Measurements from ENCODE around the gene OLIG1. TPM values are rescaled to one million over a fixed set of nuclear protein-coding genes. Genes with fewer than 3 reads are reported as not detected.

OLIG1 gene
- polyA plus RNA-seq, 4 donors, result not detected

GRCh38 chr21:33070998-33071769 is 1.2 kb downstream of the OLIG1 start:
- H3K36me3 ChIP-seq (ENCODE audit: control insufficient read depth in 3 of 3, insufficient read depth in 2 of 3, low read depth in 1 of 3, low read length in 3 of 3), result no peaks in the 10 kb centered on the region
- no peak overlapping the region for H3K27ac ChIP-seq (ENCODE audit: low read depth in 1 of 3, low read length in 2 of 3)
- peaks cover 0 to 5% (median 4%) of the 10 kb centered on the region in 3 donors for H3K4me1 ChIP-seq (ENCODE audit: control insufficient read depth in 3 of 3, insufficient read depth in 2 of 3, low read depth in 1 of 3, low read length in 2 of 3)
- H3K4me3 ChIP-seq (ENCODE audit: low read depth in 1 of 3, low read length in 3 of 3), result peak overlapping the region in 1 of 3 donors; percentile 30
- 1 to 2% (median 2%) methylated on average over 50 to 69 of the region's 69 CpGs for WGBS, 3 donors
- peaks cover 20 to 87% (median 41%) of the 10 kb centered on the region in 3 donors for H3K27me3 ChIP-seq (ENCODE audit: control insufficient read depth in 3 of 3, insufficient read depth in 3 of 3, low read length in 3 of 3)
- FAIRE-seq (no peak), DNase-seq (peak in 1 of 2 donors; percentile 31)
- H3K9me3 ChIP-seq (ENCODE audit: control insufficient read depth in 2 of 2, insufficient read depth in 1 of 2, low read depth in 1 of 2, low read length in 1 of 2), result peaks cover 0 to 11% of the 10 kb centered on the region in 2 donors

GRCh38 chr21:33071770-33072306 is 1.9 kb downstream of the OLIG1 start:
- WGBS, 3 donors, result 2% methylated on average over 38 of the region's 38 CpGs
- H3K27ac ChIP-seq (ENCODE audit: low read depth in 1 of 3, low read length in 2 of 3), result no peak overlapping the region

GRCh38 chr21:33073636-33074035 is 3.7 kb downstream of the OLIG1 start:
- peaks cover 20 to 78% (median 32%) of the 10 kb centered on the region in 3 donors for H3K27me3 ChIP-seq (ENCODE audit: control insufficient read depth in 3 of 3, insufficient read depth in 3 of 3, low read length in 3 of 3)
- H3K4me3 ChIP-seq (ENCODE audit: low read depth in 1 of 3, low read length in 3 of 3), result no peak overlapping the region
- peaks cover 0 to 5% (median 4%) of the 10 kb centered on the region in 3 donors for H3K4me1 ChIP-seq (ENCODE audit: control insufficient read depth in 3 of 3, insufficient read depth in 2 of 3, low read depth in 1 of 3, low read length in 2 of 3)
- H3K9me3 ChIP-seq (ENCODE audit: control insufficient read depth in 2 of 2, insufficient read depth in 1 of 2, low read depth in 1 of 2, low read length in 1 of 2), result peaks cover 0 to 10% of the 10 kb centered on the region in 2 donors
- H3K27ac ChIP-seq (ENCODE audit: low read depth in 1 of 3, low read length in 2 of 3), result no peak overlapping the region
- WGBS, 3 donors, result 64 to 76% (median 72%) methylated on average over 4 of the region's 4 CpGs
- DNase-seq (no peak), FAIRE-seq (no peak)
- no peaks in the 10 kb centered on the region for H3K36me3 ChIP-seq (ENCODE audit: control insufficient read depth in 3 of 3, insufficient read depth in 2 of 3, low read depth in 1 of 3, low read length in 3 of 3)

More at GRCh38 chr21:33071770-33072306, 1.9 kb downstream of the OLIG1 start:
- peak overlapping the region in 1 of 3 donors; percentile 30 for H3K4me3 ChIP-seq (ENCODE audit: low read depth in 1 of 3, low read length in 3 of 3)
- peak in 1 of 2 donors; percentile 38 for DNase-seq
- no peaks in the 10 kb centered on the region for H3K36me3 ChIP-seq (ENCODE audit: control insufficient read depth in 3 of 3, insufficient read depth in 2 of 3, low read depth in 1 of 3, low read length in 3 of 3)
- H3K4me1 ChIP-seq (ENCODE audit: control insufficient read depth in 3 of 3, insufficient read depth in 2 of 3, low read depth in 1 of 3, low read length in 2 of 3), result peaks cover 0 to 5% (median 4%) of the 10 kb centered on the region in 3 donors
- FAIRE-seq, result no peak
- H3K9me3 ChIP-seq (ENCODE audit: control insufficient read depth in 2 of 2, insufficient read depth in 1 of 2, low read depth in 1 of 2, low read length in 1 of 2), result peaks cover 0 to 11% of the 10 kb centered on the region in 2 donors
- H3K27me3 ChIP-seq (ENCODE audit: control insufficient read depth in 3 of 3, insufficient read depth in 3 of 3, low read length in 3 of 3), result peaks cover 20 to 87% (median 41%) of the 10 kb centered on the region in 3 donors

- WGBS, 3 donors, result 41 to 55% (median 49%) methylated on average over 9 of the region's 9 CpGs
- peaks cover 0 to 5% (median 4%) of the 10 kb centered on the region in 3 donors for H3K4me1 ChIP-seq (ENCODE audit: control insufficient read depth in 3 of 3, insufficient read depth in 2 of 3, low read depth in 1 of 3, low read length in 2 of 3)
- H3K9me3 ChIP-seq (ENCODE audit: control insufficient read depth in 2 of 2, insufficient read depth in 1 of 2, low read depth in 1 of 2, low read length in 1 of 2), result no peaks in the 10 kb centered on the region
- FAIRE-seq (no peak), DNase-seq (no peak)
- no peaks in the 10 kb centered on the region for H3K36me3 ChIP-seq (ENCODE audit: control insufficient read depth in 3 of 3, insufficient read depth in 2 of 3, low read depth in 1 of 3, low read length in 3 of 3)
- no peak overlapping the region for H3K27ac ChIP-seq (ENCODE audit: low read depth in 1 of 3, low read length in 2 of 3)
- peaks cover 16 to 72% (median 31%) of the 10 kb centered on the region in 3 donors for H3K27me3 ChIP-seq (ENCODE audit: control insufficient read depth in 3 of 3, insufficient read depth in 3 of 3, low read length in 3 of 3)
- no peak overlapping the region for H3K4me3 ChIP-seq (ENCODE audit: low read depth in 1 of 3, low read length in 3 of 3)
These were observed 5.2 kb downstream of the OLIG1 start for GRCh38 chr21:33075128-33075527.

- H3K9me3 ChIP-seq (ENCODE audit: control insufficient read depth in 2 of 2, insufficient read depth in 1 of 2, low read depth in 1 of 2, low read length in 1 of 2), result no peaks in the 10 kb centered on the region
- FAIRE-seq (no peak), DNase-seq (no peak)
- H3K27ac ChIP-seq (ENCODE audit: low read depth in 1 of 3, low read length in 2 of 3), result no peak overlapping the region
- H3K27me3 ChIP-seq (ENCODE audit: control insufficient read depth in 3 of 3, insufficient read depth in 3 of 3, low read length in 3 of 3), result peaks cover 11 to 72% (median 27%) of the 10 kb centered on the region in 3 donors
- WGBS, 3 donors, result 23 to 45% (median 45%) methylated on average over 11 of the region's 11 CpGs
- no peaks in the 10 kb centered on the region for H3K36me3 ChIP-seq (ENCODE audit: control insufficient read depth in 3 of 3, insufficient read depth in 2 of 3, low read depth in 1 of 3, low read length in 3 of 3)
- H3K4me3 ChIP-seq (ENCODE audit: low read depth in 1 of 3, low read length in 3 of 3), result no peak overlapping the region
- peaks cover 0 to 5% (median 4%) of the 10 kb centered on the region in 3 donors for H3K4me1 ChIP-seq (ENCODE audit: control insufficient read depth in 3 of 3, insufficient read depth in 2 of 3, low read depth in 1 of 3, low read length in 2 of 3)
These were observed 5.8 kb downstream of the OLIG1 start for GRCh38 chr21:33075596-33076195.

- Histone ChIP-seq H3K36me3 (ENCODE audit: control insufficient read depth in 3 of 3, insufficient read depth in 2 of 3, low read depth in 1 of 3, low read length in 3 of 3) (no peaks in the 10 kb centered on the region), H3K4me3 (ENCODE audit: low read depth in 1 of 3, low read length in 3 of 3) (no peak overlapping the region), H3K27me3 (ENCODE audit: control insufficient read depth in 3 of 3, insufficient read depth in 3 of 3, low read length in 3 of 3) (peaks cover 3 to 63% (median 20%) of the 10 kb centered on the region in 3 donors), H3K27ac (ENCODE audit: low read depth in 1 of 3, low read length in 2 of 3) (no peak overlapping the region), H3K9me3 (ENCODE audit: control insufficient read depth in 2 of 2, insufficient read depth in 1 of 2, low read depth in 1 of 2, low read length in 1 of 2) (no peaks in the 10 kb centered on the region), H3K4me1 (ENCODE audit: control insufficient read depth in 3 of 3, insufficient read depth in 2 of 3, low read depth in 1 of 3, low read length in 2 of 3) (peaks cover 0 to under 1% (median 0%) of the 10 kb centered on the region in 3 donors)
- 69 to 80% (median 76%) methylated on average over 11 of the region's 11 CpGs for WGBS, 3 donors
- FAIRE-seq (no peak), DNase-seq (no peak)
These were observed 6.8 kb downstream of the OLIG1 start for GRCh38 chr21:33076600-33077329.

GRCh38 chr21:33078907-33079582 is 9.1 kb downstream of the OLIG1 start:
- no peak for FAIRE-seq
- peaks cover 0 to 42% (median 13%) of the 10 kb centered on the region in 3 donors for H3K27me3 ChIP-seq (ENCODE audit: control insufficient read depth in 3 of 3, insufficient read depth in 3 of 3, low read length in 3 of 3)

More at GRCh38 chr21:33078907-33079582, 9.1 kb downstream of the OLIG1 start:
- Histone ChIP-seq H3K4me1 (ENCODE audit: control insufficient read depth in 3 of 3, insufficient read depth in 2 of 3, low read depth in 1 of 3, low read length in 2 of 3) (no peaks in the 10 kb centered on the region), H3K36me3 (ENCODE audit: control insufficient read depth in 3 of 3, insufficient read depth in 2 of 3, low read depth in 1 of 3, low read length in 3 of 3) (no peaks in the 10 kb centered on the region), H3K9me3 (ENCODE audit: control insufficient read depth in 2 of 2, insufficient read depth in 1 of 2, low read depth in 1 of 2, low read length in 1 of 2) (no peaks in the 10 kb centered on the region), H3K4me3 (ENCODE audit: low read depth in 1 of 3, low read length in 3 of 3) (no peak overlapping the region), H3K27ac (ENCODE audit: low read depth in 1 of 3, low read length in 2 of 3) (no peak overlapping the region)
- 34 to 48% (median 37%) methylated on average over 10 of the region's 10 CpGs for WGBS, 3 donors
- DNase-seq, result no peak
